OCI-M1 (cell line): Measurements from ENCODE around the gene MARK1.

ENCODE experiments used
- DNase-seq: peaks from one replicate; lab custom pipeline; 2025; lab: John Stamatoyannopoulos, UW

MARK1 gene

DNA sequence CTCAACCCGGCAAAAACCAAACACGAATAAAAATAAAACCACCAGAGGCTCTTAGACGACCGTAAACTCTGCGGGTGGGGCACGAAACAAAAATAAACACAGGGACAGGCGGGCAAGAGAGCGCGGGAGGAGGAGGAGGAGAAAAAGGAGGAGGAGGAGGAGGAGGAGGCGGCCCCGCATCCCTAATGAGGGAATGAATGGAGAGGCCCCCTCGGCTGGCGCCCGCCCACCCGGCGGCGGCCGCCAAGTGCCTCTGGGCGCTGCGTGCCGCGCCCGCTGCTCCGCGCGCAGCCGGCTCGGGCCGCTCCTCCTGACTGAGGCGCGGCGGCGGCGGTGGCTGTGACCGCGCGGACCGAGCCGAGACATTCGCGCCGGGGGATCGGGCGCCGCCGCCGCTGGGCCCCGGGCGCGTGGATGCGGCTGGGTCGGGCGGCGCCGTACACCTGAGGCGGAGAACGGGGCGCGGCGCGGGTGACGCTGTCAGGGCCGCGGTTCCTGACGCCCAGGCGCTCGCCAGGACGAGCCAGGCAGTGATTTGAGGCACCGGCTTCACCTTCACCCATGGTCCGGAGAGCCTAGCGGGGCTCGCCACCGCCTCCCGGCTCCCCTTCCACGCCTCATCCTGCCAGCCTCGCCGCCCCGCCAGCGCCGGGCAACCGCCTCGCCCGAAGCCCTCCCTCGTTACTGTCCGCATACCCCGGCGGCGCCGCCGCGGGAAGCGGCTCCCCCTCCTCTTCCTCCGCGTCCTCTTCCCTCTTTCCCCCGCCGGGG is at the start of gene MARK1:
Gene MARK1 (plus strand): TSS at position 229 of the 771 bp plus-strand sequence. CDS start 687 bp downstream, outside the sequence.
- no peak for DNase-seq

DNA sequence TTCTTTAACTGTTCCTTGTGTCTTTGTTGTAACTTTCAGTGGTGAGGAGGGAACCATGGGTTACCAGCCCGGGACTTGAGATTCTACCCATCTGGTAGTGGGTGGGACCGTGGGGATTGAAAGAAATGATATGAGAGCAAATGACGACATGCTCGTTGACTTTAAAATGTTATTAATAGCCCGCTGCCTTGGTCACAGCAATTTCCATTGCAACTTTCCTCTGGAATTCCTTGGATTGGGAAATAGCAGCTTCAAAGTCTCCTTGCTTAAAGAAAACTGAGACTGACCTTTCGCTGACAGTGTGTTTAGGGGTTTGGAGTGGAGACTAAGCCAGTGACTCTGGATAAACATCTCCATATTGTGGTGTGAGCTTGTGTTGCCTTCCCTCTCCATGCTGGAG is 44.2 kb upstream of the MARK1 start:
- DNase-seq = no peak

DNA sequence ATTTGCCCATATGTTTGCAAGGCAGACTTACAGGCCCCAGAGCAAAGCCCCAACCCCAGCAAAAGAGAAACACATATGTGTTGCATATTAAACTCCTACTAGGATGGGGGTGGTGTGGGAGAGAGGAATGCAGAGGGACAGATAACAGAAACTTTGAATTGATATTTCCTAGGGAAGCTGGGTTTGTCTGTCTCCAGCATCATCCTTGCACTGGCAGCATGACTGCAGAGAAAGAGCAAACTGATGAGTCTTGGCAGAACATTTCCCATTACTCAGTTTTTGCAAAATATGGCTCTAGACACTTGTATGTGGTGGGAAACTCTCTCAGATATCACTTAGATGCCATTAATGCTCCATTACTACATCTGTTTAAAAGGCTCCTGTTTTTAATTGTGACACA is 43.8 kb upstream of the MARK1 start:
- DNase-seq = no peak

DNA sequence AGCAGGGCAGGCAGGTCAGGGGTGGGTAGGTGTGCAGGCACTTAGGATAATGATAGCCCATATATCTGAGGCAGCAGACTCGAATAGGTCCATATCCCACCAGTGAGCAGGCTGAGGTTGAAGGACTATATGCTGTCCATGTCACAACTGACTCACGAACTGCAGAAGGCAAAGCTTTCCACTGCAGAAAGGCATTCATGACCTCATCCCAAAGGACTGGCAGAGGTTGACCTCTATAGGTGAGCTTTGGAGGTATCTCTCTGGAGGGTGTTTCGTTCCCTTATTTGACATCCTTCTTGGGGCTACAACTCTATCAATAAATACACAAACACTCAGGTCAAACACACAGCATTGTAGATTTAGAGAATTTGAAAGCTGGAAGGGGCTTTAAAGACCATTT is 42.8 kb upstream of the MARK1 start:
- no peak for DNase-seq

DNA sequence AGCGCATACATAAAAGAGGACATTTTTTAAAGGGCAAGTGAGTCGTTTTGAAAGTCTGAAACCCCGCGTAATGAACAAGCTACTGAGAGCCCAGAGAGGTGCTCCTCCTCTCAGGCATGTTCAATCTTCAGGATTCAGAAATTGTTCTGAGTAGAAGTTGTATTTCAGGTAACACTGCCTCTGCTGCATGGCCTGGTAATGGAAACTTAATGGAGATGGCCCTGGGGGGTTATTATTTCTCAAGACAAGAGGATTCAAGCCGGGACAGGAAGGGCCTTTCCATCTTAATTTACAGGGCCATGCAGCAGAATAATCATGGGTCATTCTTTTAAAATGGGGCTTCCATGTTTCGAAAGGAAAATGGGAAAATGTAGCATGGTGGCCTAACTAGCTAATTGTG is 42.1 kb upstream of the MARK1 start:
- no peak for DNase-seq

DNA sequence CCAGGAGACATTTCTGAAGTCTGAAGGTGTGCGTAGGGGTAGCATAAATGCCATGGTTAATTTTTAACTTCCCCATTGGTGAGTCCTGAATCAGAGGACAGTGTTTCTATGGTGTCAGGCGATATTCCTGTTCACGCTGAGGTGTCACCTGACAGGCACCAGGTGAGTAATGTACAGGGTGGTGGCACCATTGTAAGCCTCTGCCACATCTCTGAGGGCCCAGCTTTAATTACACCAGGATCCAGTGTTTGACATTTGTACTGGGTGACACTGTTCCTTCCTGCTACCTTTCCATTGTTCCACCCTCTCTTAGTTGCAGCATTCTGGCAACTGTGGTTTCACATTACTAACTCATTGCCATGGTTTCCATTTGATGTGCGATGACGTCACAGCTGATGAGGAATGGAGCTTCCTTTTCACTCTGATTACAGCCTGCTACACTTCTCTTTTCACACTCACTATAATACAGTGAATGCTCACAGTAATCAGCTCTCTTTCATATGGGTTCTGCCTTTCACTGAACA is 40.6 kb upstream of the MARK1 start:
- peak; percentile 90 for DNase-seq

DNA sequence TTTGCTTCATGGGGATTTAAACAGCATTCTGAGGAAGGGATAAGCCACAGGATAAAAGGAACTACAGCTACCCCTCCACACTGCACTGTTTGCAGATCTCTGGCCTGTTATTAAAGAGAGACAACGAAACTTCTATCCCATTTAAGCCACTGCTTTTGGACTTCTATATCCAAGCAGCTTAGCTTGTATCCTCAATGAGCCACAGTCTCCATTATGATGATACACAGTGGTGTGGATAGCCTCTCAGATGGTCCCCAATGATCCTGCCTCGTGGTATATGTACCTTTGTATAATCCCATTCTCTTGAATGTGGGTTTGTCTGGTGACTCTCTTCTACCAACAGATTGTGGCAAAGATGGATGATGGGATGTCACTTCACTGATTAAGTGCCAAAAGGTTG is 36.0 kb upstream of the MARK1 start:
- DNase-seq = no peak

DNA sequence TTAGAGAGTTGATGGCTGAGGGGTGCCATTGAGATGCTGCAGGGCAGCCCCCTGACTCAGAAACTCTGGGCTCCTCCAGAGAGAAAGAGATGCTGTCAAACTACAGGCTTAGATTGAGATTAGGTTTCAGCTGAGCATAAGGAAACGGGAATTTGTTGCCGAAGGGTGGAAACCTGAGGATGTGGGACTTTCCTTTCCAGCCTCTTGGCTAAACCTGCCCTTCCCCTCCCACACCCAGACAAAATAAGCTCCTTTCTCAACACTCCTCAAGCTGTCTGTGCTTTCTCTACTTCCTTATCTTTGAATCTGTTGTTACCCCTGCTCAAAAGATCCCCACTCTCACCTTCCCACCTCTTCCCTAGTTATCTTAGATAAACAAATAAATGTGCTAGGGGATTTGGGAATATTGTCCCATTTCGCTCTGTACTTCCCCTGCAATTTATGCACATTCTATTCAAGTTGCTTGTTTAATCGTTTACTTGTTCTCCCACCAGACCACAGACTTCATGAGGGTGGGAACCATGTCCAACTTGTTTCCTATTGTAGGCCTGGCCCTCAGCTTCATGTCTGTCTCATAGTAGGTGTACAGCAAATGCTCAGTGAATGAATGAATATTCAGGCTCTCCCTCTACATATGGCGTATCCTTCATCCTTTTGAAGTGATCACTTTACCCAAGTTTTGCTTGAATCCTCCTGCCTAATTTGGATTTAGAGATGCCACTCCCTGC is 30.6 kb upstream of the MARK1 start:
- no peak for DNase-seq

DNA sequence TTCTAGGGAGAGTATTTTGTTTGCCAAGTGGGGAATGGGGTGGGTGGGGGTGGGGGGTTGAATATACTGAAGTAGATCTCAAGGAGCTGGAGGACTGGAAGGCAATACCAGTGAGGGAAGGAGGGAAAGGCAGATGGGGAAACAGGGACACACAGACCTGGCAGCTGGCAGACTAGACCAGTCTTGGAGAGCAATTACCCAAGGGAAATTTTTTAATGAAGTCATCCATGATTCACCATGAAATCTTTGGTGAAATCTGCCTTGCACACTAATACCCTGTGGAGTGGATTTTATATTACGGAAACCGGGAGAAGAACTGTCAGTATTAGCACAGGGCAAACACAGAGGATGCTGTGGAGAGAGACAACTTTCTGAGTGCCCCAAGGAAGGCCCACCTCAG is 29.7 kb upstream of the MARK1 start:
- DNase-seq = no peak

DNA sequence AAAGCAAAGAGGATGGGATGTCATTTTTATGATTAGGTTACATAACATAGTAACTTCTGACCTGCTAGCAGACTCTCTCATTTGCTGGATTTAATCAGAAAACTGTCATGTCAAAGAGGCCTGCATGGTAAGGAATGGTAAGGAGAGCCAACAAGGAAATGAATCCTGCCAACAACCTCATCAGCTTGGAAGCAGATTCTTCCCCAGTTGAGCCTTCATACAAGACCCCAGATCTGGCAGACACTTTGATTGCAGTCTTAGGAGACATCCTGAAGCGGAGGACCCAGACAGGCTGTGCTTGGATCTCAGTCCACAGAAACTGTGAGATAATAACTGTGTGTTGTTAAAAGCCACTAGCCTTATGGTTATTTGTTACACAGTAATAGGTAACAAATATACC is 27.6 kb upstream of the MARK1 start:
- DNase-seq = no peak

DNA sequence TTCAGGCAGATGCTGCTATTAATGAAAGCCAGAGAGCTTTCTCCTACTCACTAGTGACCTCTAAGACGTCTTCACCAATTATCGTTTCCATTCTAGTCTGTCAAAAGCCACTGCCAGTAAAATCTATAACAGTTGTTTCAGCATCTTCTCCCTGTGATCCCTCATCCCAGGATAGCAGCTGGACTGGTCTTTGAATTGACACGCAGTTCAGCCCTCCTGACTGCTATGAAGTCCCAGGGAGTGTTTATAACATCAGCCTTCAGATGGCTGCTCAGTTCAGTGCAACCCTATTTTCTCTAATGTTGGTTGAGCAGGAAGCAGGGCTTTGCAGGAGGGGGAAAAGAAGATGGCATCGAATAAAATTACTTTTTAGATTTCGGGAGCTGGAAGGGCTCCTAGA is 23.6 kb upstream of the MARK1 start:
- no peak for DNase-seq

DNA sequence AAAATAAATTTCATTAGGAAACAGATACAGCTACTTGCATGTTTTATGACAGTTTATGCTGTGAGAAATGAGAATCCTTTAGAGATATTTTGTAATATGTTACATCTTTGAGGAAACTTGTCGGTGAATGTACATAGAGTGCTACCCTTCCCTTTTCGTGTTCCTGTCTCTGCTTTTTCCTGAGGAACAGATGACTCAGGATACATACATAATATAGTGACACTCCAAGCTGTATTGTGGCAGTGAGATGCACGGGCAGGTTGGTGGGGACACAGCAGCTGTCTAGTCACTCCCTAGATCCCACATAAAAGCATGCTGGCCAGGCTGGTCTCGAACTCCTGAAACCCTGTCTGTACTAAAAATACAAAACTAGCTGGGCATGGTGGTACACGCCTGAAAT is 20.9 kb upstream of the MARK1 start:
- DNase-seq = no peak

DNA sequence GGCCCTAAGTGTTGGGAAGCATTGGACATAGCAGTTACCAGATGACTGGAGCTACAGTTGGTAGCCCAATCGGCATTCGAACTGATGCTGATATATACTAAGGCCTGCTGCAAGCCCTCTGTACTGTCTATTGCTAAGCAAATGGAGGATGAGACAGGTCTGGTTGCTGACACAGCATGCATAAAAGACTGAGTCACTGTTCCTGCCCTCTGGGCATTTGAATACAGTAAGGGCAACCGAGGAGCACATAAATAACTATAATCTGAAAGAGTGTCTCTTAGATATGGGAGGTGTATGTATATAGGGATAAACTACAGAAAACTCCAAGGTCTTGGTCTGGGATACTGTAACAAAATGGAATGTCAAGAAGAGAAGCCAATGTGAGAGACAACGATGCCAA is 16.8 kb upstream of the MARK1 start:
- no peak for DNase-seq

DNA sequence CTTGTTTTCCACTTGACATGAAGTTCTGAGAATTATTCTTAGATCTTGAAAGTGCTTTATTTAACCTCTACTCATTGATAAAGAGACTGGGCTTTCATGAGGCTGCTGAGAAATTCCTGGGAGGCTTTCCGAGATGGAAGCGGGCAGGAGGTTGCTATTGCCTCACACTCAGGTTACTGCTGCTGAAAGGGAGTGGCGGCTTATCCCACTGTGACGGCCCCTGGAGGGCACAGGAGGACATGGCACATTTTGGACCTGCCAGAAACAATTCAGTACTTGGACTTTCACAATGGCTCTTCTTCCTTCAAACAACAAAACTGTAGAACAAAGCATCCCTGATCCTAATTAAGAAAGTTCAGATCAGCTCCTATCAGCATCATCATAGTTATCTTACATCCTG is 16.2 kb upstream of the MARK1 start:
- no peak for DNase-seq

DNA sequence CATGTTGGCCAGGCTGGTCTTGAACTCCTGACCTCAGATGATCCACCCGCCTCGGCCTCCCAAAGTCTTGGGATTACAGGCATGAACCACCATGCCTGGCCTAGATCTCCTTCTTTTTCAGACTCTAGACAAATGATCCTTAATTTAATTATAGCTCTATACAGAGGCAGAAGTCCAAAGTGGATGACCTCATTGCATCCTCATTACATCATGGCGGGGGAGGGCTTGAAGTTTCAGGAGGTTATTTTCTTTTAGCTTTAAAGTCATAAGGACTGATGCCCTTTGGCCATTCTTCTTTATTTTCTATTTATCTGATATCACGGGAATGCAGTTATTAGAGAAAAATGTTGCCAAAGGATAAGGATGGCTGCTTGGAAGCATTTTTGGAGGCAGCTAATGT is 14.1 kb upstream of the MARK1 start:
- peak; percentile 24 for DNase-seq

DNA sequence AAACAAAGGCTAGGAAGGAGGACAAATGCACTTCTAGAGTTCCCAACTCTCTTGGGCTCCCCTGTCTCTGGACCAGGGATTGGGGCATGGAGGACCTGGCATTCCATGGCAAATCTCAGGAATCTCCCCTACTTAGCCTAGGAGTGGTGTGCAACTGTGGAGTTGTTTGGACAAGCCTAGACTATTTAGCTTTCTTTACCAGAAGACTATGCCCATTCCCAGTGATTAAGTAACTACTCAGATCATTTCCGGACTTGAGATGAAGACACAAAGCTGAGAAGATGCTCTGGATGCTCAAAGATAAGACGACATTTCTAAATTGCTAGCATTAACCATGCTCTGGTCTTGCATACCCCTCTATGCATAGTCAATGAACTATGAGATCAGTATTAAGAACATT is 13.7 kb upstream of the MARK1 start:
- no peak for DNase-seq

DNA sequence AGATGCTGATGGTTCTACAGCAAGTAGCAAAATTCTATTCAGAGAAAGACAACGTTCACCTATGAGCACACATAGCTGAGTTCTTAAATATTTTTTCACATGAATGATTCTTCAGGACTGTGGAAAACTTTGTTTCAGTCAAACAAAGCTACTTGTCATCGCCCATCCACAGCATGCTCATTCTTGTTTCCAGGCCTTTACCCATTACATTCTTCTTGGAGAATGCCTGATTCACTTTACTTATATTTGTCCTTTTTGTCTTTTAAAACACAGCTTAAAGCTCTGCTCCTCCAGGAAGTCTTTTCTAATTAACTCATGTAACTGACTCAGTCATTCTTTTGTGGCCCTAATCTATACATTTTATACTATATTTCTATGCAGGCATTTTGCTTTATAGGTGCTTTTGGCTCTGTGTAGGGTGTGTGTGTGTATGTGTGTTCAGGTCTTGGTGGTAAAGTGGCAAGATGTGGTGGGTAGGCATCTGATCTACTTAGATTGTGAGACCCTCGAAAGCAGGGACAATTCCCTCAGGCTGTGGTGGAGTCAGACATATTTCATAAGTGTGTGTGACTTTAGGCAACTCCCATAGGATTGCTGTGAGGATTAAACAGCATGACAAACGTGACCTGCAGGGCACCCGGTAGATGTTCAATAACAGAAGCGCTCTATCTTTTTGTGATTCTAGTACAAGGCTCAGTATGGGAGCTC is 11.8 kb upstream of the MARK1 start:
- no peak for DNase-seq

DNA sequence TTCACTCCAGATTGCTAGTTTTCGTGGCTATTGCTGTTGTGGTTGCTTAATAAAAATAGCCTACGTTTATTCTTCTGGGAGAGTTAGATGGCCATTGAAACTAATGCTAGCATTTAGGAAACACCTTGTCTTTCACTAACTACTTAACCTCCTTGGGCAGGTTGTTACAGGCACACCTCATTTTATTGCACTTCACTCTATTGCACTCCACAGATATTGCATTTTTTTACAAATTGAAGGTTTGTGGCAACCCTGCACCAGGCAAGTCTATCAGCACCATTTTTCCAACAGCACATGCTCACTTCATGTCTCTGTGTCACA is 11.3 kb upstream of the MARK1 start:
- DNase-seq = no peak

DNA sequence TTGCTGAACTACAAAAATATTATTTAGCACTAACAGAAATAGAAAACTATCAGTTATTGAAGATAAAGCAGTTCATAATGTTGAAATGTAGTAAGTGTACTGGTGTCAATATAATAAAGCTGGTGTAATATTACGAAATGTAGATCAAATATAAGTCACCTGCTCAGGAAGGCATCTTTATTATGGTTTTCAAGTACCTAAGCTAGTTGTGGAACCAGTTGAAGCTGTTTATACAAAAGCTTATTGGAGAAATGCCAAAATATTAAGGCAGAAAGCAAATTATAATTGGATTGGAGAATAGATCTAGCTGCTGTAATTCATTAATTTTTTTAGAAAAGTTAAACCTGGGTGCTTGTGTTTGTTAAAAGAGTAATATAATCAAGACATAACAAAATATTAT is 6.2 kb upstream of the MARK1 start:
- no peak for DNase-seq

DNA sequence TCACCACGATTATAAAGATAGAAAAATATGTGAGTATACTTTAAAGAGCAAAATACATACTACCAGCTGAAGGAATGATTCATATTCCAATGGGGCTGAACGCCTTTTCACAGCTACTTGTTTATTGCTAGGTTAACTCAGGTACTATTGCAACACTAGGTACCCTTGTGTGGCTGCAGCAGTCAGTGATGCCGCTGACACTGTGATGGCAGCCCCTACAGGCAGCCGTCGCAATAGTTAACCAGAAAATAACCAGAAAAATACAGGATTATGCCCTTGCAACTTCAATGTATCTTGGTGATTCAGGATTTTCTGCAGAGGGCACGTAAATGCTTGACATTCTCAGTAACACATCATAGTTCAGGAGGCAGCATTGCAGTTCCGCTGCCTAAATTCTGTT is 1.6 kb upstream of the MARK1 start:
- DNase-seq = no peak

DNA sequence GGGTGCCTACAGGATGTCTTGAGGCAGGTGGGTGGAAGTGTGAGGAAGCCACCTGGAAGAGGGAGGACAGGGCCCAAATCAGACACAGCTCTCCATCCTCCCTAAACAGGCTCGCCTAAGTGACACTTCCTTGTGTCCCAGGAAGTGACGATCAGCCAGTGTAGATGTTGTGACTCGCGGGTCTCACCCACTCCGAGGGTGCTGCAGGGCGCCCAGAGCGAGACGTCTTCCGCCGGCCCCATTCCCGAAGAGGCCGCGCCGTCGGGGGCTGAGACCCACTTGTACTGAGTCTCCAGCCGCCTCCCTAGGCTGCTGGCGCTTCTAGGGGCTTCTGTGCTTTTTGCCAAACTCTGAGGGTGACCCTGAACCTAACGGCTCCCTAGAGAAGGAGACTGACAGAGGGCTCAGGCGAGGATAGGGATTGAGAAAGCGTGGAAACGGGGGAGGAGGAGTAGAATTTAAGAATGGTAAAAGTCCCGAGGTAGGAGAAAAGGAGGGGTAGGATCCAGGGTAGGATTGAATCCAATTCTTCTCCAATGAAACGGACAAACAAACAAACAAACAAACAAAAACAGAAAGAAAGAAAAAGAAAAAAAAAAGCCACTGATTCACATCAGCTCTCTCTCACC is 543 bp upstream of the MARK1 start:
- DNase-seq = no peak

DNA sequence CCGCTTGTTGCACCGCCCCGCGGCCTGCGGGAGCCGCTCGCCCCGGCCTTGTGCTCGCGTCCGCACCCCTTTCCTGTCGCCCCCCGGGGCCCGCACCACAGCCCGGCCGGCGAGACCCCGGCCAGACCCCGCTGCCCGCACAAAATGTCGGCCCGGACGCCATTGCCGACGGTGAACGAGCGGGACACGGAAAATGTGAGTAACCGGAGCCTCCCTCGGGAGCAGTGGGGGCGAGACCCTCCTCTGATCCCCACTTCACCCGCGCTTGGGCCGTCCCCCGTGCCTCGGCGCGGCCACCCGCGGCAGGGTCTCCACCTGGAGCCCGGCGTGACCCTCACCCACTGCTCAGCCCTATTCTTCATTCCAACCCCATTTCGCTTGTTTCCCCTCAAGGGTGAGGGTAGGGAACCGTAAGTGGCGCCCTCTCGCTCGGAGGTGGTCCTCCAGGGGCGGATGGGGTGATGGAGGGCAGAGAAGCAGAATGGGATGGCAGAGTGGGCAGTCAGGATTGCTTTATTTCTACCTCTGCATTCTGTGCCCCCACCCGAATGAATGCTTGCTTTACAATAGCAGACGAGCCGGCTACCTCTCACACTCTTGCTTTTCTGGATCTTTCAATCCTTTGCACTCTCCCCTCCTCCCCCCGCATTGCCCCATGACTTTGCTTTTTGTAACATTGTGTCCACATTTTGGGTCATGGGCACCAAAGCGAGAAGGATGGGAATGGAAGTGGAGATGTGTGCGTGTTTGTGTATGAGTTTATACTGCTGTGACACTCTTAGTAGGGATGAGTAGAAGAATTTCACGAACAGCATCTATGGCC is 954 bp downstream of the MARK1 start:
- DNase-seq = no peak
